ENCODE results near the gene MAPK10. TPM values are rescaled to one million over a fixed set of nuclear protein-coding genes. Genes with fewer than 3 reads are reported as not detected.

The MAPK10 gene
- total and polyA plus RNA-seq, 9 of the 15 experiments (the other 6 are each of a cell fraction or from before 2014, with no cell fraction given): 0.10 to 0.53 (median 0.18) TPM; not detected in 4

DNA sequence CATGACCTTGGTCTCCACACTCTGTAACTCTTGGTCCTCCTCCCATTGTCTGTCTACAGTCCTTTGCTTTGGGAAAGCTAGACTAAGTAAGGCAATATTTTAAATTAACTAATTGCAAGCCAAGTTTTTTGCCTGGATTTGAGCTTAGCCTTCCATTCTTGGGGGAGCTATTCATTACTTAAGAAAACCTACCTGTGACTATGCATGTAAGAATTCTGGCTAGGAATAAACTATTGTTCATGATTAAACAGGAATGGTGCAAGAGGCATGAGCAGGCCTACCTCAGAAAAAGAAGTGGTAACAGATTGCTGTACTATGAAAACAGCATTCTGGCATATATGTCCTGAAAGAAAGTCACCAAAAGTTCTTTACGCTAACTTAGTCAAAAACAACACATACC is 309.4 kb downstream of the MAPK10 start:
- H3K4me1 ChIP-seq (replicated peaks in 1 of 2; ENCODE audit: control insufficient read depth in 2 of 2, insufficient read depth in 2 of 2, low read length in 2 of 2): no peaks in the 10 kb centered on the region
- in situ Hi-C loops (cut with MboI): no loop called here

More for the DNA sequence above, 309.4 kb downstream of the MAPK10 start:
- no peak overlapping the region for H3K27ac ChIP-seq (ENCODE audit: extremely low read depth, low read depth, low read length)
- H3K79me2 ChIP-seq (ENCODE audit: control insufficient read depth, insufficient read depth, low read length): no peaks in the 10 kb centered on the region
- H3K27me3 ChIP-seq (ENCODE audit: control insufficient read depth in 2 of 2, insufficient read depth in 2 of 2, low read length in 2 of 2): no peaks in the 10 kb centered on the region
- intact Hi-C loops (cut with micrococcal nuclease): no loop called here
- no peak for DNase-seq (ENCODE audit: extremely low read depth in 1 of 4, low spot score in 3 of 4)
- H3K4me3 ChIP-seq: no peak overlapping the region
- no peaks in the 10 kb centered on the region for H4K20me1 ChIP-seq (replicated peaks; ENCODE audit: control insufficient read depth, insufficient read depth, low read length)
- ChIA-PET POLR2A (no interaction called here), CTCF (ENCODE audit: low intra/inter-chr PET ratio) (no interaction called here)
- H3K9me1 ChIP-seq (ENCODE audit: control insufficient read depth, insufficient read depth, low read length): no peaks in the 10 kb centered on the region
- no peak for TF ChIP-seq RBFOX2 (IDR thresholded peaks at IDR 0.05; ENCODE audit: low read depth, low read length)
- TF ChIP-seq UBTF (IDR thresholded peaks at IDR 0.05; ENCODE audit: borderline replicate concordance in 1 of 2, low read depth in 2 of 2, low read length in 2 of 2): no peak
- TF ChIP-seq NCOR1 (IDR thresholded peaks at IDR 0.05): no peak
- no peak for TF ChIP-seq ZNF584 (CRISPR knock-in tag; IDR thresholded peaks at IDR 0.05; ENCODE audit: low read depth)
- TF ChIP-seq ZBTB5 (IDR thresholded peaks at IDR 0.05): no peak
- no peak for TF ChIP-seq HDGF (IDR thresholded peaks at IDR 0.05)
- no peak for TF ChIP-seq ZNF696 (CRISPR knock-in tag; conservative IDR thresholded peaks at IDR 0.05)
- no peak for TF ChIP-seq ZC3H8 (IDR thresholded peaks at IDR 0.05)
- no peak for TF ChIP-seq TEAD1 (CRISPR knock-in tag; IDR thresholded peaks at IDR 0.05)
- no peak for TF ChIP-seq NFRKB (IDR thresholded peaks at IDR 0.05; ENCODE audit: low read depth)
- TF ChIP-seq U2AF2 (optimal IDR thresholded peaks at IDR 0.05; ENCODE audit: low read depth, low read length): no peak
- TF ChIP-seq KLF13 (tag; IDR thresholded peaks at IDR 0.05; ENCODE audit: borderline replicate concordance, low read depth): no peak
- TF ChIP-seq STAG1 (CRISPR knock-in tag; IDR thresholded peaks at IDR 0.05; ENCODE audit: borderline replicate concordance): no peak
- no peak for TF ChIP-seq NCOA4 (IDR thresholded peaks at IDR 0.05; ENCODE audit: partially characterized antibody)
- no peak overlapping the region for H3K9ac ChIP-seq (ENCODE audit: insufficient read depth in 1 of 2, low read depth in 2 of 2, low read length in 2 of 2)
- no peak overlapping the region for H3K4me2 ChIP-seq (ENCODE audit: insufficient read depth, low read length)
- no peak for FAIRE-seq
- WGBS (ENCODE audit: insufficient coverage, low coverage, missing lambda C conversion rate): 8% methylated on average over 1 of the region's 1 CpG
- BruUV-seq (replicated peaks): no TSS peak
- ATAC-seq: no peak
- no peaks in the 10 kb centered on the region for H3K9me3 ChIP-seq (replicated peaks; ENCODE audit: control insufficient read depth, insufficient read depth, low read depth, low read length)
- H3K36me3 ChIP-seq (ENCODE audit: control insufficient read depth, insufficient read depth, low read length): no peaks in the 10 kb centered on the region
- no peak overlapping the region for H2AFZ ChIP-seq (ENCODE audit: low read depth, low read length)
